ENCODE data around the gene LIMCH1. TPM values are rescaled to one million over a fixed set of nuclear protein-coding genes. Genes with fewer than 3 reads are reported as not detected.

LIMCH1 gene
- total and polyA plus RNA-seq, 2 of the 8 experiments (the other 6 are each of a cell fraction or from before 2014, with no cell fraction given), result 2.7 to 3.0 TPM

DNA sequence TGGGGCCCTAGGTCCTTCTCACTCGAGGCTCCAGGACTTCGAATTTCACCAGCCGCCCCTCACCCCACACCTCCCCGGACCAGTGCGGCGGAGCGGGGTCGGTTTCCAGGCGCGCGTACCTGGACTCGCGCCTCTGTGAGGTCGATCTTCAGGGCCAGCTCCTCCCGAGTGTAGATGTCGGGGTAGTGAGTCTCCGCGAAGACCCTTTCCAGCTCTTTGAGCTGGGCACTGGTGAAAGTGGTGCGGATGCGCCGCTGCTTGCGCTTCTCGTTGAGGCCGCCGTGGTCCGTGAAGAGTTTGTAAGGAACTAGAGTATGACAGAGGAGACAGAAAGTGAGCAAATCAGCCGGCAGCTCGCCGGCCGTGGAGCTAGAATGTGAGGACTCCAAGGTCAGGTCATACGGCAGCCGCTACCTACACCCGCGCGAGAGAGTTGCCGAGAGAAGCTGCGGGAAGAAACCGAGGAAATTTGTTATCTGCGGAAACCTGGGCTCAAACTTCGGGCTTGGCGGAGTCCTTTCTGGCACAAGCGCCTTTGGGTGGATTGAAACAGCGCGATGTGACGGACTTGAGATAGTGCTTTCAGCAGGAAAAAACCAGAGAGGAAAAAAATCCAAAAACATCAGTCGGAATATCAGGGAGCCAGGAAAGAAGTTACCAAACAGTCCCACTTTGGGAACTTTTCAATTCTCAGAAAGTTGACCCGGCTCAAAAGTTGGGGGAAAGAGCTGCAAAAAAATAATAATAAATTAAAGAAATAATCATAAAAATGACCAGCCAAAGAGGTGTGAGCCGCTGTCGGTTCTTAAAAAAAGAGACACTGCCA lies 209.5 kb downstream of the LIMCH1 start:
- Histone ChIP-seq H2BK5ac (ENCODE audit: low read depth, low read length) (no peak overlapping the region), H2AFZ (ENCODE audit: low read length) (no peak overlapping the region), H3K23me2 (ENCODE audit: low read depth, low read length) (peaks cover 11% of the 10 kb centered on the region), H3K4ac (replicated peaks; ENCODE audit: insufficient read length, low read depth, low read length) (no peak overlapping the region), H4K20me1 (replicated peaks in 1 of 2; ENCODE audit: control insufficient read depth in 1 of 2, insufficient read depth in 2 of 2, low read length in 2 of 2) (peaks cover 7 to 30% of the 10 kb centered on the region in 2 experiments), H3K4me3 (ENCODE audit: extremely low read depth in 1 of 4, insufficient read depth in 2 of 4, low read depth in 3 of 4, low read length in 4 of 4) (peak overlapping the region in 1 of 4 experiments; percentile 49; a peak in 2 of 8 replicates), H3K4me1 (replicated peaks in 1 of 4; ENCODE audit: control insufficient read depth in 3 of 4, insufficient read depth in 4 of 4, low read length in 3 of 4) (peaks cover 5 to 41% (median 24%) of the 10 kb centered on the region in 4 experiments), H3K9me3 (ENCODE audit: insufficient read depth in 2 of 2, low read depth in 1 of 2, low read length in 1 of 2) (peaks cover 0 to 13% of the 10 kb centered on the region in 2 experiments; a peak in 2 of 4 replicates), H3K79me2 (ENCODE audit: control insufficient read depth in 1 of 2, insufficient read depth in 2 of 2, low read length in 2 of 2) (no peaks in the 10 kb centered on the region), H3K9ac (replicated peaks in 1 of 4; ENCODE audit: extremely low read depth in 1 of 4, low read depth in 3 of 4, low read length in 3 of 4) (no peak overlapping the region), H3K4me2 (ENCODE audit: insufficient read depth in 1 of 2, low read depth in 2 of 2, low read length in 2 of 2) (peak overlapping the region; percentile 55 to 59), H4K91ac (replicated peaks; ENCODE audit: insufficient read length, low read length) (no peak overlapping the region), H2AK5ac (ENCODE audit: low read depth, low read length) (no peak overlapping the region), H3K27ac (ENCODE audit: low read depth, low read length) (no peak overlapping the region), H3K14ac (ENCODE audit: insufficient read length) (no peak overlapping the region), H2BK120ac (replicated peaks; ENCODE audit: low read depth, low read length) (no peak overlapping the region), H2BK12ac (ENCODE audit: low read depth, low read length) (peak overlapping the region; percentile 68; the same call in 1 of the 2 replicates), H3K23ac (ENCODE audit: insufficient read length) (no peak overlapping the region), H3K36me3 (ENCODE audit: control insufficient read depth in 2 of 4, insufficient read depth in 4 of 4, low read length in 3 of 4) (peaks cover 0 to 15% (median 0%) of the 10 kb centered on the region in 4 experiments; a peak in 1 of 8 replicates), H4K8ac (ENCODE audit: extremely low read depth, insufficient read depth, low read length) (no peak overlapping the region), H3K27me3 (replicated peaks in 1 of 4; ENCODE audit: control insufficient read depth in 3 of 4, extremely low read depth in 1 of 4, insufficient read depth in 3 of 4, low read length in 3 of 4) (peaks cover 94 to 100% (median 98%) of the 10 kb centered on the region in 4 experiments), H2BK20ac (ENCODE audit: low read length) (peak overlapping the region; percentile 61; the same call in 1 of the 2 replicates), H3K18ac (ENCODE audit: extremely low read depth, low read length) (peak overlapping the region; percentile 71; the same call in 1 of the 2 replicates), H3K56ac (replicated peaks; ENCODE audit: insufficient read length, low read depth, low read length) (no peak overlapping the region), H2BK15ac (ENCODE audit: low read length) (peak overlapping the region; percentile 92; the same call in 1 of the 2 replicates), H4K5ac (ENCODE audit: insufficient read length, low read depth, low read length) (no peak overlapping the region), H3K79me1 (ENCODE audit: low read depth, low read length) (no peaks in the 10 kb centered on the region)
- DNase-seq (ENCODE audit: low read depth in 1 of 2, low spot score in 2 of 2), result peak in 1 of 2 experiments; percentile 57
- 5% methylated on average over 41 of the region's 49 CpGs; no CpG with 5 or more reads in 1 of the 2 experiments for WGBS, 2 experiments (ENCODE audit: extremely low coverage in 1 of 2, insufficient coverage in 1 of 2, insufficient read length in 1 of 2, insufficient replicate concordance in 2 of 2, low coverage in 1 of 2, low lambda C conversion rate in 2 of 2, missing lambda C conversion rate in 1 of 2)
- ChIA-PET POLR2A (ENCODE audit: partially characterized antibody) (interaction anchor here (1.2 kb wide), 2 partner anchors 119 to 131 kb away, joined by 3 read pairs; no protein-coding TSS in a partner anchor), CTCF (ENCODE audit: partially characterized antibody) (interaction anchor here (0.7 to 2.6 kb wide), 10 partner anchors 10 to 140 kb away, joined by 3 to 11 read pairs (median 4); no protein-coding TSS in a partner anchor)
- no peak for FAIRE-seq
- no peak for TF ChIP-seq SIN3A (conservative IDR thresholded peaks at IDR 0.05 in 1 of 2, IDR thresholded peaks at IDR 0.05 in 1 of 2; ENCODE audit: low read depth in 1 of 2, low read length in 2 of 2)
- no peak for TF ChIP-seq BCL11A (IDR thresholded peaks at IDR 0.05; ENCODE audit: low read depth in 2 of 2, low read length in 2 of 2)
- no peak for TF ChIP-seq JUND (IDR thresholded peaks at IDR 0.05; ENCODE audit: low read length)
- TF ChIP-seq CTBP2 (IDR thresholded peaks at IDR 0.05; ENCODE audit: borderline replicate concordance, insufficient read depth, insufficient read length, low read length), result peak; percentile 31
- 0 out of 2 replicates have a peak, but pooled peaks have one; percentile 16 for TF ChIP-seq SP1 (IDR thresholded peaks at IDR 0.05; ENCODE audit: low read depth, low read length)
- TF ChIP-seq RNF2 (IDR thresholded peaks at IDR 0.05; ENCODE audit: borderline replicate concordance, low read depth, low read length, missing control alignments, poor library complexity, severe bottlenecking), result peak; percentile 99
- no peak for TF ChIP-seq YY1 (IDR thresholded peaks at IDR 0.05; ENCODE audit: low read depth, low read length)
- peak; percentile 77 for TF ChIP-seq CBX8 (IDR thresholded peaks at IDR 0.05; ENCODE audit: borderline replicate concordance, low read depth, low read length)
- TF ChIP-seq MAFK (IDR thresholded peaks at IDR 0.05; ENCODE audit: low read depth, low read length), result no peak
- no peak for TF ChIP-seq SRF (IDR thresholded peaks at IDR 0.05; ENCODE audit: low read depth, low read length)
